HG02884 (cell line): ENCODE results near the gene PARS2.
"Not testable (repeated sequence)": the region's sequence is repeated elsewhere in the genome, so short reads cannot be mapped to it uniquely, and the experiment has no call there.

Experiments used
- ATAC-seq: cut with Tn5 transposase; IDR thresholded peaks from one replicate; pipeline ENCODE4 v1.9.1; 2021; ENCODE audit warnings: mild to moderate bottlenecking, moderate library complexity; ENCODE audit not compliant: unreplicated experiment

Gene PARS2

GRCh38 chr1:54775828-54776721 lies 11.8 kb upstream of the PARS2 start:
- ATAC-seq, result not testable (repeated sequence)

GRCh38 chr1:54774820-54775498 lies 10.6 kb upstream of the PARS2 start:
- ATAC-seq, result no peak

DNA sequence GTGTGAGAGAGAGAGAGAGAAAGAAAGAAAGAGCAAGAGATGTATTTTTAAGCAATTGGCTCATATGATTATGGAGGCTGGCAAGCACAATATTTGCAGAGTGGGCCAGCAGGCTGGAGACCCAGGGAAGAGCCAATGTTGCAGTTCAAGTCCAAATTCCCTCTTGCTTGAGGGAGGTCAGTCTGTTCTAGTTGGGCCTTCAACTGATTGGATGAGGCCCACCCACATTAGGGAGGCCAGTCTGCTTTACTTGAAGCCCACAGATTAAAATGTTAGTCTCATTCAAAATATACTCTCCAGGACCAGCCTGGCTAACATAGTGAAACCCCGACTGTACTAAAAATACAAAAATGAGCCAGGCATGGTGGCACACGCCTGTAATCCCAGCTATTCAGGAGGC lies 8.6 kb upstream of the PARS2 start:
- no peak for ATAC-seq

DNA sequence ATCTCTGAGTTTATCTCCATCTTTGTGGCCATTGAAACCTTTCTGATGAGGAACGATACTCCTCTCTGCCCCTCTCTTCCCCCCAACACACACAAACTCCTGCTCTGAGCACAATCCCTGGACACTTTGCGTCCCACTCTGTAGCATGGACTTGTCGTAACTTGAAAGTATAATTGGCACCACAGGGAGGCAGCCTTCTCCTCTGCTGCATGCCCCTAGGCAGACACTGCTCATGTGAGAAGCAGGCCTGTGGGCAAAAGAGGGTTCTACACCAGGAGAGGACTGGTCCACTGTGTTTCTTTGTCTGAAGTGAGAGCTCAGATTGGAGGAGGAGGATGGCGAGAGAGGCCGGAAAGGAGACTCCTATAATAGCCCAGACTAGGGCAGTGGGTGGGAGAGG lies 3.8 kb upstream of the PARS2 start:
- ATAC-seq, result no peak

GRCh38 chr1:54767526-54767925 lies 3.2 kb upstream of the PARS2 start:
- ATAC-seq, result no peak

DNA sequence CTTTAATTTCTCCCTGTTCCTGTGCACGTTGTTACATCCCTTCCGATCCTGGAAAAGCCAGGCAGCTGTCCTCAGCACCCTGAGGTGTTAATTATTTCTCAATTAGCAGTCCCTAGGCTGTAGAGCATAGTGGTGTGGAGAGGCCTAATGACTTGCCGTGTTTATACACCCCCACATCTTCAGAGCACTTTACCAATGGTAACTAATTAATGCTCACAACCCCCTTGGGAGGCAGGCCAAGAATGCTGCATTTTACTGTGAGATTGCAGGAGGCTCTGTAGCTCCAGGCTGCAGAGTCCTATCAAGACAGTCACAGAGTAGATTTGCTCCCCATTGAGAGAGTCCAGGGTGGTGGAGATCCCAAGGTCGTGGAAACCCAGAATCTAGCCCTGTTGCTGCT lies 2.4 kb upstream of the PARS2 start:
- no peak for ATAC-seq

DNA sequence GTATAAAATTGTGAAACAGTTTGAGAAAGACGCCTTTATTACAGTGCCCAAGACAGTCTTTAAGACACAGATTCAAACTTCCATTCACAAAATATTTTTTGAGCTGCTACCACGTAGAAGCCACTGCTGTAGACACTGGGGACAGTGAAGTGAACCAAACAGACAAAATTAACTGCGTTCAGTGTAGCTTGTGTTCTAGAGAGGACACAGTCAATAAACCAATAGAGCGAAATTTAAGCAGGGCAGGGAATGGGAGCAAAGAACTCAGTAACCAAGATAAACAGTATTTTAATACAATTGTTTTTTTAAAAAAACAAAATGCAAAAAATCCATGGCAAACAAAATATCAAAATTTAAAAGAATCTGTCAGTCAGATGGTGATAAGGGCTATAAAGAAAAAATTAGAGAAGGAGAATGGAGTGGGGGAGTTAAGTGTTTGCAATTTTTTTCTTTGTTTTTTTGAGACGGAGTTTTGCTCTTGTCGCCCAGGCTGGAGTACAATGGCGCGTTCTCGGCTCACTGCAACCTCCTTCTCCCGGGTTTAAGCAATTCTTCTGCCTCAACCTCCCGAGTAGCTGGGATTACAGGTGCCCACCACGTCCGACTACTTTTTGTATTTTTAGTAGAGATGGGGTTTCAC lies 719 bp upstream of the PARS2 start:
- peak; percentile 8 for ATAC-seq

DNA sequence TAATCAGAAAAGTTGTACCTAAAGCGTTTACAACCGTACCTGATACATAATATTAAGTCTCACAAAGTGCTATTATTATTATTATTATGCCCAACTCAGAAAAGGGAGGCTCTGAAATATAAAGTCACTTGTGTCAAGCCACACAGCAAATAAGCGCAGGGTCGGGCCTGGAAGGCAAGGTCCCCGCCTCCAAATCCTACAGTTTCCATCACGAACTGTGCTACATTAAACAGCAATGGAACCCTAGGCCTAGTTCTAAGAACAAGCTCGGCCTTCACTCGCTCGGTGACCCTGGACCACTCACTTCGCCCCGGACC lies 549 bp downstream of the PARS2 start:
- ATAC-seq, result no peak

GRCh38 chr1:54758678-54759348 lies 5.5 kb downstream of the PARS2 start:
- ATAC-seq, result no peak

GRCh38 chr1:54757833-54758232 lies 6.5 kb downstream of the PARS2 start:
- ATAC-seq, result no peak

DNA sequence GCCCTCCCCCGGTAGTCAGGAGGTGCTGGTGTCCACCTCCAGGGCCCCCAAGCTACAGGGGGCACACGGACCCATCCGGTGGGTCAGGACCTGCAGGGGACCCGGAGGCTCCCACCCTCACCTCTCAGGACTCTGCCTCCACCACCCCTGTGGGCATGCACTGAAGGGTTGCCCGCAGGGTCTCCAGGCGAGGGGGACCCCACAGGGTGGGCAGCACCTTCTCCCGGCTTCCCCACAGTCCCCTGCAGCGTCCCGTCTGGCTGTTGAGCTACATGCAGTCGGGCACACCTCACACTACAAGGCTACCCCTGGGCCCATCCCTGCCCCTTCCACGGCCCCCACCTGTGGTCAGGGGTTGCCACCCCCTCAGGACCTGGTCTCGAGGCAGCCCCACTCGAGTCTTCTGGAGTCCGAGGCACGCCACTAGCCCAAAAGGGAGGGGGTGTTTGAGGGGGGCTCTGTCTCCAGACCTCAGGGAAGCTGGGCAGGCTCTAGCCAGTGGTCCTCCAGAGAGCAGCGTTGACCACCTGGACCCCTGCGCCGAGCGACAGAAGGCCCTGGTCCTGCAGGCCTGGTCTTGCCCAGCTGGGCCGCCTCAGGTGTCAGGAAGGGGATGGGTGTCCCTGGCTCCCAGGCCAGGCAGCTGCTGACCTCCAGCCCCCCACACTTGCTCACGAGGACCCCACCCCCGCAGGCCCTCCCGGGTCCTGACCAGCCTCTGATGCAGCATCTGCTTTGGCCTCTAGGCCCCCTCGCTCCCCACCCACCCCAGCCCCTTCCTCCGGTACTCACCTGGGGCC lies 9.6 kb downstream of the PARS2 start:
- ATAC-seq, result no peak

DNA sequence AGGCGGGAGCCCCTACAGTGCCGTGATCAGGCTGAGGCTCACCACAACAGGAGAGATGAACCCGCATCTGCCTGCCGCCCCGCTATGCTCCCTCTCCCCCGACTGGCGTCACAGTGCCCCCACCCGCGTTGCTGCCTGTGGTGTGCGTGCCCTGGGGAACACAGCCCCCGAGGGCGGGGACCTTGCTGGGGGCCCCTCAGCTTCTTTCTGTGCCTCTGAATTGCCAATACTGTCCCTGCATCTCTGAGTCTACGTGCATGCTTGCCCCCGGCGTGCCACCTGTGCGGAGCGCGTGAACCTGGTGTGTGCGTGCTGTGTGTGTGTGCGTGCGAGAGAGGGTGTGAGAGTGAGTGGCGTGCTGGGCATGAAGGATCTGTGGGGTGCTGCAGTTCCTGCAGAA lies 10.3 kb downstream of the PARS2 start:
- no peak for ATAC-seq

DNA sequence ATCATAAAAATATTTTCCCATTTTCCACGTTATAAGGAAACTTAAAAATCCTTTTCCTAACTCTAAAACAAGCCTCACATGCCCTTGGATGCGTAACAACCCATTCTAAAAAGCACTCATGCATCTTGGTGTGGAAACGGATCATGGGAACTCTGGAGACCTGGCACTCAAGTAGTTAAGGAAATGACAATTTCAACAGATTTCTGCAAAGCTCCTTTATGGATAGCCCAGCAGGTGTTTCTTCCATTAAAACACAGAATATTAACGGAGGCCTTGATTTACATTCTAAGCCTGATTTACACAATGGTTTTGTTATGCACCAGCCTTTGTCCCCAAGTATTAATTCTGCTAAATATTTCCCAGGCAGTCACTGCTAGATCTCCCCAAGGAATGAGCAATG lies 12.9 kb downstream of the PARS2 start:
- ATAC-seq, result no peak

- ATAC-seq, result no peak
Measured at GRCh38 chr1:54750596-54750995, 13.7 kb downstream of the PARS2 start.

DNA sequence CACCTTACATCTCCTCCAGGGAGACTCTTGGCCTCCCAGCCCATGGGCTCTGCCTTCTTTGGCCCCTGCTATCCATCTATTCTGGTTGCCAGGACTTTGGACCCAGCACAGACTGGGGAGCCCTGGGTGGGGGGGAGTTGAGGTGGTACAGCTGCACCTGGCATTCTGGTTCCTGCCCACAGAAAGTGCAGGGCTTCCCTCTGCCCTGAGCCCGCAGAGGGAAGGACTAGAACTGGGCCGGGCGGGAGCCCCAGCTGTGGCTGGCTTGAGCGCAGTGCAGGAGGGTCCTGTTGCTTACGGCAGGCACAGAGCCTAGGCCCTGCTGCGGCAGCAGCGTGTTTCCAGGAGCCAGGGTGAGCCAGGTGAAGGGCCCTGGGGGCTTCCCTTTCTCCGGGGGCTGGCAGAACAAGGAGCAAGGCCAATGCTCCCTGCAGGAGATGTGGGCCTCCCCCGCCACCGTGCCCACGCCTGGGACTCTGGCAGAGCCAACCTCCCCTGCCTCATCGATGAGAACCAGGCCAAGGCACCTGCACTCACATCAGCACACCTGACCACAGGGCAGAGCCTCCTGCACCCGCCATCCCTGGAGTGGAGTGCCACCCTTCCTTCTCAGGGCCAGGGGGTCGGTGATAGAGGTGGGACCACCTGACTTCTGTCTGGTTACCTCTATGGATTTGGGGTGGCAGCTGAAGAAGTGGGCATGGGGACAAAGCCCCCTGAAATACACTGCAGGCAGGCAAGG lies 16.1 kb downstream of the PARS2 start:
- no peak for ATAC-seq

DNA sequence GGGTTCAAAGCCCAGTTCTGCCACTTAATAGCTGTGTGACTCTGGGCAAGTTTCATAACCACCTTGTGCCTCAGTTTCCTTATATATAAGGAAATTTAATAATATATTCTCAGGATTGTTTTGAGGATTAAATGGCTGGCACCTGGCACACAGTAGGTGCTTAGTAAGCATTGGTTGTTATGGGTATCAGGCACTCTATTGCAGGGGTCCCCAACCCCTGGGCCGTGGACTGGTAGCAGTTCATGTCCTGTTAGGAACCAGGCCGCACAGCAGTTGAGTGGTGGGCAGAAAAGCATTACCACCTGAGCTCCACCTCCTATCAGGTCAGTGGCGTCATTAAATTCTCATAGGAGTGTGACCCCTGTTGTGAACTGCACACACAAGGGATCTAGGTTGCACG lies 18.5 kb downstream of the PARS2 start:
- no peak for ATAC-seq

- ATAC-seq, result no peak
Measured at GRCh38 chr1:54745274-54745673, 19.0 kb downstream of the PARS2 start.

DNA sequence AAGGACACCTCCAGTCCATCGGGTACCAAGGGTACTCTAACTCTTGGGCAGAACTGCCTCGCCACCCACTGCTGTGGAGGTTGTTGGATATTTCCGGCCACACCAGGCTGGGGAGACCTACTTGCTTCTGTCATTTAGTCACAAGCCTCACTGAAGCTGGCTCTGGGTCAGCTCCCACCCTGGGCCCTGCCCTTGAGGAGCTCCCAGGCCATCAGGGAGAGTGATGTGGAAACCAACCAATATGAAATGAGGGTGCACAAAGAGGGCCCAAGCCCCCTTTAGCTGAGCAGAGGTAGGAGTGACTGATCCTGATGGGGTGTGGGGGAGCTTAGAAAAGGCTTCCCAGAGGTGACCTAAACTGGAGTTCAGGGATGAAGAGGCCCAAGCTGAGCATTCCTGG lies 19.6 kb downstream of the PARS2 start:
- ATAC-seq, result no peak

- no peak for ATAC-seq
Measured at GRCh38 chr1:54743416-54744226, 20.7 kb downstream of the PARS2 start.
